B cell (primary cell): ENCODE results near the gene RBMS3.

ENCODE experiments used
- EZH2 ChIP-seq: IDR thresholded peaks from 2 replicates; pipeline ENCODE4 v1.6.1; 2012; ENCODE audit warnings: borderline replicate concordance, low read depth, mild to moderate bottlenecking, moderate library complexity, low read length; ENCODE audit not compliant: insufficient read depth, poor library complexity, severe bottlenecking
- TF ChIP-seq, protein P1 (sequence below): fragments of 200-600 bp; IDR thresholded peaks from one replicate; pipeline ENCODE4 v1.8.0; 2022; ENCODE audit warnings: antibody characterized with exemption, mild to moderate bottlenecking

DNA sequence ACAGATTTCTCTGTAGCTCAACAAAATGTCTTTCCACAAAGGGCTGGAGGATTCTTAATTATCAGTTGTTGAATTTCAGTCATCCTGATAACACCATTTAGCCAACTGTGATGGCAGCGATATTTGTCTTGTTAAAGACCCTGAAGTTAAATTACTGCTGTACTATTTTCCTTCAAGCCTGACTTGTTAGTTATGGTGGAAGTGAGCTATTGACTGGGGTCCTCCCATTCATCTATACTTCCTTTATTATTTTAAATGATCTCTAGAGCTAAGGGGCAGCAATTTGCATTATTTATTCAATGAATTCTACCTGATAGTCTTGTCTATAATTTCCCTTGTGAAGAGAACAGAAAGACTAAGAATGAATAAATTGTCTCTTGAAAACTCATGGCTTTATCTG is 64.1 kb downstream of the RBMS3 start:
- TF ChIP-seq, protein P1, sequence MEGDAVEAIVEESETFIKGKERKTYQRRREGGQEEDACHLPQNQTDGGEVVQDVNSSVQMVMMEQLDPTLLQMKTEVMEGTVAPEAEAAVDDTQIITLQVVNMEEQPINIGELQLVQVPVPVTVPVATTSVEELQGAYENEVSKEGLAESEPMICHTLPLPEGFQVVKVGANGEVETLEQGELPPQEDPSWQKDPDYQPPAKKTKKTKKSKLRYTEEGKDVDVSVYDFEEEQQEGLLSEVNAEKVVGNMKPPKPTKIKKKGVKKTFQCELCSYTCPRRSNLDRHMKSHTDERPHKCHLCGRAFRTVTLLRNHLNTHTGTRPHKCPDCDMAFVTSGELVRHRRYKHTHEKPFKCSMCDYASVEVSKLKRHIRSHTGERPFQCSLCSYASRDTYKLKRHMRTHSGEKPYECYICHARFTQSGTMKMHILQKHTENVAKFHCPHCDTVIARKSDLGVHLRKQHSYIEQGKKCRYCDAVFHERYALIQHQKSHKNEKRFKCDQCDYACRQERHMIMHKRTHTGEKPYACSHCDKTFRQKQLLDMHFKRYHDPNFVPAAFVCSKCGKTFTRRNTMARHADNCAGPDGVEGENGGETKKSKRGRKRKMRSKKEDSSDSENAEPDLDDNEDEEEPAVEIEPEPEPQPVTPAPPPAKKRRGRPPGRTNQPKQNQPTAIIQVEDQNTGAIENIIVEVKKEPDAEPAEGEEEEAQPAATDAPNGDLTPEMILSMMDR = no peak
- no peak for TF ChIP-seq EZH2
